Common myeloid progenitor, CD34-positive (primary cell): ENCODE data around the gene USP36.

Experiments
- CTCF ChIA-PET: fragments of 350-600 bp; sonication (Branson Sonifier 250); formaldehyde crosslinking; loops from one replicate; lab custom pipeline; 2021; ENCODE audit warnings: antibody characterized with exemption; lab: Charles Lee
- POLR2A ChIA-PET: fragments of 350-600 bp; sonication (Branson Sonifier 250); formaldehyde crosslinking; loops from one replicate; lab custom pipeline; 2021; ENCODE audit warnings: antibody characterized with exemption; lab: Charles Lee
- DNase-seq, 3 donors: peaks; one replicate each; pipeline versions ENCODE4 v3.0.0 to v3.0.0-alpha.2; 2013
- H3K27ac ChIP-seq, 2 experiments: 1 replicate in 1 of 2; 2 replicates in 1 of 2; pipeline ENCODE4 v1.7.0; 2013; ENCODE audit warnings: inconsistent platforms in 2 of 2, low read length in 2 of 2, mild to moderate bottlenecking in 2 of 2, low read depth in 1 of 2, moderate library complexity in 1 of 2; ENCODE audit not compliant: severe bottlenecking in 2 of 2, insufficient read depth in 1 of 2, poor library complexity in 1 of 2
- H3K27me3 ChIP-seq, 5 experiments: replicated peaks in 2 of 5; 1 replicate in 3 of 5; 2 replicates in 2 of 5; pipeline versions ENCODE4 v1.6.1 to v1.7.0; 2013; ENCODE audit warnings: low read length in 4 of 5, mild to moderate bottlenecking in 2 of 5, moderate library complexity in 2 of 5, inconsistent platforms in 1 of 5; ENCODE audit not compliant: insufficient read depth in 5 of 5, control insufficient read depth in 4 of 5
- H3K36me3 ChIP-seq, 4 experiments: 1 replicate in 2 of 4; 2 replicates in 2 of 4; pipeline versions ENCODE4 v1.6.1 to v1.7.0; 2013; ENCODE audit warnings: low read length in 3 of 4, control low read depth in 1 of 4, mild to moderate bottlenecking in 1 of 4; ENCODE audit not compliant: control insufficient read depth in 4 of 4, insufficient read depth in 4 of 4
- H3K4me1 ChIP-seq, 4 experiments: 1 replicate in 3 of 4; 2 replicates in 1 of 4; pipeline versions ENCODE4 v1.6.1 to v1.7.1; 2013; ENCODE audit warnings: low read length in 3 of 4, mild to moderate bottlenecking in 3 of 4, control low read depth in 1 of 4, inconsistent platforms in 1 of 4, moderate library complexity in 1 of 4; ENCODE audit not compliant: control insufficient read depth in 4 of 4, insufficient read depth in 4 of 4; ENCODE audit errors: control extremely low read depth in 1 of 4
- H3K4me3 ChIP-seq, 7 experiments: 1 replicate in 4 of 7; 2 replicates in 3 of 7; pipeline versions ENCODE4 v1.5.1 to v1.7.0; 2013; ENCODE audit warnings: mild to moderate bottlenecking in 7 of 7, low read length in 6 of 7, moderate library complexity in 6 of 7, inconsistent platforms in 2 of 7, low read depth in 2 of 7, control low read depth in 1 of 7; ENCODE audit not compliant: insufficient read depth in 4 of 7, control insufficient read depth in 1 of 7; ENCODE audit errors: extremely low read depth in 1 of 7
- H3K9me3 ChIP-seq, 5 experiments: 1 replicate in 4 of 5; 2 replicates in 1 of 5; pipeline versions ENCODE4 v1.6.1 to v1.7.1; 2013; ENCODE audit warnings: low read length in 4 of 5, mild to moderate bottlenecking in 2 of 5, inconsistent platforms in 1 of 5, low read depth in 1 of 5, moderate library complexity in 1 of 5; ENCODE audit not compliant: control insufficient read depth in 4 of 5, insufficient read depth in 2 of 5; ENCODE audit errors: control extremely low read depth in 1 of 5
- WGBS: methylation state at CpG from one replicate; pipeline ENCODE4 v1.1.5; 2013; ENCODE audit not compliant: insufficient coverage; 5-methylcytosine and 5-hydroxymethylcytosine counted together

Gene USP36

GRCh38 chr17:78831688-78832540 is 8.7 kb downstream of the USP36 start:
- Histone ChIP-seq H3K27me3 (no peaks in the 10 kb centered on the region), H3K36me3 (peaks cover 35 to 88% (median 61%) of the 10 kb centered on the region in 4 experiments), H3K4me1 (no peaks in the 10 kb centered on the region), H3K9me3 (no peaks in the 10 kb centered on the region), H3K4me3 (no peak overlapping the region), H3K27ac (no peak overlapping the region)
- ChIA-PET POLR2A (interaction anchor here (1.0 kb wide), 1 partner anchor 9 kb away, joined by 3 read pairs; no protein-coding TSS in a partner anchor), CTCF (interaction anchor here (2.3 kb wide), 1 partner anchor 13 kb away, joined by 7 read pairs; no protein-coding TSS in a partner anchor)
- DNase-seq, result no peak
- 92% methylated on average over 9 of the region's 15 CpGs for WGBS

GRCh38 chr17:78829477-78829876 is 11.1 kb downstream of the USP36 start:
- ChIA-PET CTCF (interaction anchor here (1.4 to 2.3 kb wide), 3 partner anchors 11 to 143 kb away, joined by 3 to 8 read pairs (median 7); no protein-coding TSS in a partner anchor), POLR2A (no interaction called here)
- DNase-seq, result no peak
- Histone ChIP-seq H3K27me3 (no peaks in the 10 kb centered on the region), H3K4me3 (no peak overlapping the region), H3K4me1 (no peaks in the 10 kb centered on the region), H3K36me3 (peaks cover 25 to 86% (median 61%) of the 10 kb centered on the region in 4 experiments), H3K9me3 (no peaks in the 10 kb centered on the region), H3K27ac (no peak overlapping the region)
- 100% methylated on average over 5 of the region's 6 CpGs for WGBS

- CTCF ChIA-PET, result interaction anchor here (0.7 to 2.2 kb wide), 5 partner anchors 10 to 143 kb away, joined by 3 to 8 read pairs (median 4); no protein-coding TSS in a partner anchor
- POLR2A ChIA-PET, result no interaction called here
- peak in 2 of 3 donors; percentile 38 to 42 for DNase-seq
- Histone ChIP-seq H3K4me1 (no peaks in the 10 kb centered on the region), H3K36me3 (peaks cover 29 to 90% (median 63%) of the 10 kb centered on the region in 4 experiments), H3K27ac (no peak overlapping the region), H3K27me3 (no peaks in the 10 kb centered on the region), H3K9me3 (no peaks in the 10 kb centered on the region), H3K4me3 (no peak overlapping the region)
- 99% methylated on average over 13 of the region's 14 CpGs for WGBS
Measured at GRCh38 chr17:78828470-78829185, 12.0 kb downstream of the USP36 start.

- no peak overlapping the region for H3K27ac ChIP-seq
- no peak overlapping the region for H3K4me3 ChIP-seq
- peak in 2 of 3 donors; percentile 22 to 23 for DNase-seq
- WGBS, result 74% methylated on average over 17 of the region's 21 CpGs
- ChIA-PET CTCF (interaction anchor here (1.0 to 1.9 kb wide), 2 partner anchors 12 to 22 kb away, joined by 3 to 5 read pairs; no protein-coding TSS in a partner anchor), POLR2A (no interaction called here)
- H3K36me3 ChIP-seq, result peaks cover 27 to 90% (median 59%) of the 10 kb centered on the region in 4 experiments
- H3K4me1 ChIP-seq, result no peaks in the 10 kb centered on the region
- H3K9me3 ChIP-seq, result no peaks in the 10 kb centered on the region
- H3K27me3 ChIP-seq, result no peaks in the 10 kb centered on the region
Measured at GRCh38 chr17:78826836-78827509, 13.6 kb downstream of the USP36 start.

- CTCF ChIA-PET, result no interaction called here
- Histone ChIP-seq H3K36me3 (peaks cover 26 to 90% (median 61%) of the 10 kb centered on the region in 4 experiments), H3K4me3 (no peak overlapping the region), H3K9me3 (no peaks in the 10 kb centered on the region), H3K27me3 (no peaks in the 10 kb centered on the region), H3K27ac (no peak overlapping the region), H3K4me1 (no peaks in the 10 kb centered on the region)
- WGBS, result 90% methylated on average over 3 of the region's 5 CpGs
- POLR2A ChIA-PET, result no interaction called here
- DNase-seq, result no peak
Measured at GRCh38 chr17:78826421-78826820, 14.2 kb downstream of the USP36 start.

- Histone ChIP-seq H3K36me3 (peaks cover 25 to 94% (median 63%) of the 10 kb centered on the region in 4 experiments), H3K9me3 (no peaks in the 10 kb centered on the region), H3K27ac (no peak overlapping the region), H3K27me3 (no peaks in the 10 kb centered on the region), H3K4me3 (no peak overlapping the region), H3K4me1 (peaks cover 0 to under 1% (median 0%) of the 10 kb centered on the region in 4 experiments)
- no peak for DNase-seq
- ChIA-PET POLR2A (no interaction called here), CTCF (no interaction called here)
- 100% methylated on average over 6 of the region's 6 CpGs for WGBS
Measured at GRCh38 chr17:78825696-78826095, 14.9 kb downstream of the USP36 start.
